GM18907 (cell line): Measurements from ENCODE around the gene STIM1.
A peak's percentile ranks its signal among the peaks of the same experiment; 100 is the strongest.
"Not testable (repeated sequence)": the region's sequence is repeated elsewhere in the genome, so short reads cannot be mapped to it uniquely, and the experiment has no call there.

Source experiments
- ATAC-seq: cut with Tn5 transposase; IDR thresholded peaks from one replicate; pipeline ENCODE4 v1.9.1; 2021; ENCODE audit warnings: mild to moderate bottlenecking, moderate library complexity; ENCODE audit not compliant: unreplicated experiment

Gene STIM1

GRCh38 chr11:3854977-3855807 is at the start of gene STIM1:
Gene STIM1, plus strand, starts transcription at chr11:3855664. Its CDS starts 607 bp downstream, at chr11:3856271.
- peak; percentile 69 for ATAC-seq

DNA sequence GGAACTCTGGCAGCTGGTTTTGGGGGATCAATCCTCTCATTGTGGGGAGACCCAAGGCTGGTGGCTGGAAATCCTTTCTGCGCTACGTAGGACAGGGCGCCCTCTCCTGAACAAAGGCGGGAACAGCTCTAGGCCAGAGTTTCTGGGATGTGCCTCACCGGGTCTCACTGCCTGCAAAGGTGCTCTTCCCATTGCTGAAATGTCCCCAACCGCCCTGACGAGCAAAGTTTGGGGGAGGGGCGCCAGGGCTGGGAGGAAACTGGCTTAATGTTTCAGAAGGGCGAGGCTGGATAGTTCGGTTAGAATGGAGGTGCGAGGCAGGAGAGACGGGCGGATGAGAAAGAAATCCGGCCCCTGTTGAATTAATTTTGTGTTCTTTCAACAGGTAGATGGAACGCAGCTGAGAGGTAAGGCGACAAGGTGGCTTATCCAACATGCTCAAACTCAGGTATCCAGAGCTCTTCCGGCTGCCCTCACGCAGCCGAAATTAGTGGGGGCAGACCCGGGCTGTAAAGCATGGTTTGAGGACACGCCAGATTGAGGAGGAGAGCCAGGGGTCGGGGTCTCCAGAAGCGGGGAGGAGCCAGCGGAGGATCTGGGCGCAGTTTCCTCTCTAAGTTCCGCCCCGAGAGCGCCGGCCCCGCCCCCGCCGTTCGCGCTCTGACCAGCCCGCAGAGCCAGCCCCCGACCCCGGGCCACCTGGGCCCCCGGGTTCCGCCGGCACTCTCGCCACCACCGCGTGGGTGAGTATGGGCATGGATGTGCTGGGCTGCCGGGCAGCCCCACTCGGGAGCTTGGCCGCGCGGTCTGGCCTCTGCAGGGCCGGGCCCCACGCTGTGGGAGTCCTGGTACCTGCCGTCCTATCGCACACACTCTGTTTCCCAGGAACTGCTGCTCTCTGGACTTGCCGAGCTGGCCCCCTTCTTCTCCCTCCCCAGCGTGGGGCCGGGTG is 47.3 kb upstream of the STIM1 start, which contains the start of gene PGAP2:
Gene PGAP2, plus strand, starts transcription at position 652 of the 952 bp plus-strand sequence. CDS start 2,700 bp downstream, outside the sequence.
- peak; percentile 56 for ATAC-seq

GRCh38 chr11:3808861-3809623 is 46.4 kb upstream of the STIM1 start:
- ATAC-seq: peak; percentile 74

DNA sequence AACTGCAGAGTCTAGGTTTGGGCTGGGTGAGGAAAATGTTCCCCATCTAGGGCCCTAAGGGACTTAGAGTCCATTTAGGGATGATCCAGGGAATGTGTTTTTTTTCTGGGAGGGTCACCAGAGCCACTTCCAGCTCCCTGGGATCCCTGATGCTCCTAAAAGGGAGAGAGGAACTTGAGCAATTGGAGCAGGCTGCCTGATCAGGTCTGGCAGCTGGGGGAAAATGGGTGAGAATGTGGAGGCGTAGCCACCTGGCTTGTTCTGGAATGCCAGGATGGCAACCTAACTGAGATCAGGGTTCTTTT is 45.9 kb upstream of the STIM1 start:
- ATAC-seq: no peak

- no peak for ATAC-seq
Observed at GRCh38 chr11:3810446-3810845, 45.0 kb upstream of the STIM1 start.

- no peak for ATAC-seq
Observed at GRCh38 chr11:3810951-3811350, 44.5 kb upstream of the STIM1 start.

DNA sequence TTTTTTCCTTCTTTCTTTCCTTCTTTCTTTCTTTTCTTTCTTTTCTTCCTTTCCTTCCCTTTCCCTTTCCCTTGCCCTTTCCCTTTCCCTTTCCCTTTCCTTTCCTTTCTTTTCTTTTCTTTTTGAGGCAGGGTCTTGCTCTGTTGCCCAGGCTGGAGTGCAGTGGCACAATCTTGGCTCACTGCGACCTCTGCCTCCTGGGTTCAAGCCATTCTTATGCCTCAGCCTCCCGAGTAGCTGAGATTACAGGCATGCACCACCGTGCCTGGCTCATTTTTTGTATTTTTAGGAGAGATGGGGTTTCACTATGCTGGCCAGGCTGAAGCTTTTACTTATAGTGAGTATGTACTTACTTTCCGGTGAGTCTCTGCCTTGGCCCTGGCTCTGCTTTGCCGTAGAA is 40.6 kb upstream of the STIM1 start:
- ATAC-seq: not testable (repeated sequence)

DNA sequence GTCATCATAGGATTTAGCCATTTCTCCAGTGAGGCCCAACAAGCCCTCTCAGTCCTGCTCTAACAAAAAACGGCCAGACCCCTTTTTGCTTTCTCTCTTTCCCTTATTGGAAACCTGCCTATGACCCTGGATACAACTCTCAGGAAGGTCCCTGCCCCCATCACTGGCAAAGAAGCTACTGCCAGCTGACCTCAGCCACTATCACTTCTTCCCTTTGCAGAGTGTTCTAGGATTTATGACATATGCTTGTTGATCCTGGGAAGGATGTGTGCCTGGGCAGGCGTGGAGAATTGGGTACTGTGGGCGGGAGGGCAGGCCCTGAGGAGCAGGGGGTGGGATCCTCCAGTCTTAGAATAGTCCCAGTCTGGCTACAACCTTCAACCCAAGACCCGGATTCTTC is 39.6 kb upstream of the STIM1 start:
- no peak for ATAC-seq

GRCh38 chr11:3816673-3817072 is 38.8 kb upstream of the STIM1 start:
- ATAC-seq: no peak

DNA sequence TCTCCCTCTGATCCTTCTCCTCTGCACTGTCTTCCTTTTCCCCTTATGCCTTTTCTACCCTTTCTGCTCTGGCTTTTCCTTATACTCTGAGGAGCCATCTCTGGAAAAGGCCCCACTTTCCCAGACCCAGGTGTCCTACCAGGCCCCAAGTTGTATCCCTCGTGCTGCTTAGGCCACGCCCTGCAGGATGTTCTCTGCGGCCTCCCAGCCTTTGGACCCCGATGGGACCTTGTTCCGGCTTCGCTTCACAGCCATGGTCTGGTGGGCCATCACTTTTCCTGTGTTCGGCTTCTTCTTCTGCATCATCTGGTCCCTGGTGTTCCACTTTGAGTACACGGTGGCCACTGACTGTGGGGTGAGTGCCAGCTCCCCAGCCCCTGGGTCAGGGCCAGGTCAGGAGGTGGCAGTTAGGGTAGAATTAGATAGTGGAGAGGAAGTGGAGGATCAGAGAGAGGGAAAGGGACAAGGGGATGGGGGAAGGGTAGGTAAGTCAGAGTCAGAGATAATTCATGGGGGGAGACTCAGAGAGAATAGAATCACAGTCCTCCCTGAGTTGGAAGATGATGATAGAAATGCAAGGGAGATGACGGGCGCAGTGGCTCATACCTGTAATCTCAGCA is 38.2 kb upstream of the STIM1 start:
- ATAC-seq: no peak

DNA sequence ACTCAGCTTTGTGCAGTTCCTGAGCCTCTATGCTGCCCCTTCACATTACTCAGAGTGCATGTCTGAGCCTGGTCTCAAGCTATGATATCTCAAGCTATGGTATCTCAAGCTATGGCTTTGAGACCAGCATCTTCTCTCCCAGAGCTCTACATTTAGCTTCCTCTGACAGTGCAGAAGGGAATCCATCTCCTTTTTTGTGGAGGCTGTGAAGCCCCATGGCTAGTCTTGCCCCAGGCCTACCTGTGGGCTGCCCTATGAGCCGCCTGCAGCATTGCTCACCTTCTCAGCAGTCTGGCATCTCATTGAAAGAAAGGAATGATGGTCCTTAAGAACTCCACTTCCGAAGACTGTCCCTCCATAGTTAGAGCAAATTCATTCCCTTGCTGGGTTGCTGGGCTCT is 34.5 kb upstream of the STIM1 start:
- ATAC-seq: no peak

DNA sequence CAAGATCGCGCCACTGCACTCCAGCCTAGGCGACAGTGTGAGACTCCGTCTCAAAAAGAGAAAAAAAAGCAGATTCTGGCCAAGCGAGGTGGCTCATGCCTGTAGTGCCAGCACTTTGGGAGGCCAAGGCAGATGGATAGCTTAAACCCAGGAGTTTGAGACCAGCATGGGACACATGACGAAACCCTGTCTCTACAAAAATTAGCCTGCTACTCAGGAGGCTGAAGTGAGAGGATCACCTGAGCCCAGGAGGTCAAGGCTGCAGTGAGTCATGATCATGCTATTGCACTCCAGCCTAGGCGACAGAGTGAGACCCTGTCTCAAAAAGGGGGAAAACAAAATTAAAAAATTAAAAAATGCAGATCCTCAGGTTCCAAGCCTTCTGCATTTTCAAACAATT is 33.2 kb upstream of the STIM1 start:
- no peak for ATAC-seq

GRCh38 chr11:3823303-3823702 is 32.2 kb upstream of the STIM1 start:
- ATAC-seq: no peak

GRCh38 chr11:3823762-3824506 is 31.5 kb upstream of the STIM1 start:
- ATAC-seq: no peak

- ATAC-seq: peak; percentile 76
Observed at GRCh38 chr11:3824714-3825472, 30.6 kb upstream of the STIM1 start.

DNA sequence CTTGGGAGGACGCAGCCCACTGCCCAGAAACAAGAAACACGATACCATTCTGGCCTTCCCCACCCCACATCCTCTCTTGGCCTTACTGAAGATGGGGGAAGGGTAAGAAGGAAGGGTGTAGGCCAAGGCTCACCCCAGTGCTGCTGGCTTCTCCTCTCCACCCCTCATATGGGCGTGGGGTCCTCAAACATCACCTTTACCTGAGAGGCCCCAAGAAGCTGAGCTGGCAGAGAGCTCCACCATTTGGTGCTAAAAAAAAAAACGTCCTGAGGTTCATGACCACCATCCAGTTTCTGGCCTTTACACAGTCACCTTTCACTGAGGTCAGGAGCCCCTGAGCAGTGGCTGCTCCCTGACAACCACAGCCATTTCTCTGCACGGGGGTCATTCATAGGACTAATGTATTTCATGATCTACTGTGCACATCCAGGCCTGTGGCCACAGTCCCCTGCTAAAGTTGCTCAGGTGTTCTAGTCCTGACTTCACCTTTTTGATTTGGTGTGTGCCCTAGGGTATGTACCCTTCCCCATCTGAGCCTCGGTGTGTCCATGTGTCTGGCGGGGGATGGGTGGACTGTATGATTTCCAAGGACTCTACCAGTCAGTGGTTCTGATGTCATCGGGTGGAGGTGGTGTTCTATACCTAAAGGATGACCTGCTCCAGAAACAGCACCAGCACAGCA is 29.9 kb upstream of the STIM1 start:
- no peak for ATAC-seq

DNA sequence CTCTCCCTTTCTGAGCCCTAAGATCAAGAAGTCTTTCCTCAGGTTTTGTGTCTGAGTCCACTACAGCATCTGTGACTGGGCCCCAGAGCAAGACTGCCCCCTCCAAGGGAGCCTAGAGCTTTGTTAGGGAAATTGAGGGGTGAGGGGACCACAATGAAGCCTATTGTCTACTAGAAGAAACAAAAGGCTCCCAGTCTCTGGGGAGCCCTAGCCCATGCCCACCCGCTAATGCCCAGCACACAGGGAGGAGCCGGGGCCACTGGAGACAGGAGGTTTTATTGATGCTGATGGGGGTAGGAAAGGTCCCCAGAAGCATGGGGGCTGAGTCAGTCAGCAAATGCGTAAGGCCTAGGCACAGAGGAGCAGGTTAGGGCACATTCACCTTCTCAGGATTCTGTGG is 28.7 kb upstream of the STIM1 start:
- ATAC-seq: no peak

DNA sequence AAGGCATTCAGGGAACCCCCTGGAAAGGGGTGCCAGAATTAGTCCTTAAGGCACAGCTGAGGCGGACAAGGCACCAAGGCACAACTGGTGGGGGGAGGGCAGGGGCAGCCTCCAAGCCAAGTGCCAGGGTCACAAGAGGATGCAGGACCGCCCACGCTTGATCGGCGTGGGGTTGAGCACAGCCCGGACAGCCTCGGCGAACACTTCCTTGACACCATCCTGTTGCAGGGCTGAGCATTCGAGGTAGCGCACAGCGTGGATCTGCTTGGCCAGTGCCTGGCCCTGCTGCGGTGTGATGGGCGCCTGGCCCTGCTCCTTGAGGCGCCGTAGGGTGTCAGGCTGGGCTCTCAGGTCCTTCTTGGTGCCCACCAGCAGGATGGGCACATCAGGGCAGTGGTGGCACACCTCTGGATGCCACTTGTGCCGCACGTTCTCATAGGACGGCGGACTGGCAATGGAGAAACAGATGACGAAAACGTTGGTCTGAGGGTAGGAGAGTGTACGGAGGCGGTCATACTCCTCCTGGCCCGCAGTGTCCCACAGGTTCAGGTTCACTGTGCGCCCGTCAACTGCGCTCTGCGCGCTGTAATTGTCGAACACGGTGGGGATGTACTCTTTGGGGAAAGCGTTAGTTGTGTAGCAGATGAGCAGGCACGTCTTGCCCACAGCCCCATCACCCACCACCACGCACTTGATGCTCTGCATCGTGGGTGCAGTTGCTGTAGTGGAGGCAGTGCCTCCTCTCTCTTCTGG is 27.9 kb upstream of the STIM1 start:
- ATAC-seq: no peak
